GM12873 (cell line): ENCODE results near the gene C15orf39.

Experiments
- CTCF ChIP-seq: IDR thresholded peaks from 2 replicates; pipeline ENCODE4 v1.5.1; 2012; ENCODE audit warnings: low read depth, mild to moderate bottlenecking, moderate library complexity, low read length, control low read depth; ENCODE audit not compliant: insufficient read depth; ENCODE audit errors: missing control alignments

The C15orf39 gene

GRCh38 chr15:75201616-75202250 is at the start of gene C15orf39:
C15orf39 (plus strand) TSS chr15:75201882; CDS start chr15:75206049, 4,167 bp downstream.
- peak; percentile 71 for TF ChIP-seq CTCF

- TF ChIP-seq CTCF = no peak
Observed at GRCh38 chr15:75152382-75153079, 49.2 kb upstream of the C15orf39 start.

GRCh38 chr15:75153087-75153486 is 48.6 kb upstream of the C15orf39 start:
- TF ChIP-seq CTCF = no peak

GRCh38 chr15:75153565-75154276 is 48.0 kb upstream of the C15orf39 start:
- TF ChIP-seq CTCF = no peak

GRCh38 chr15:75154461-75155062 is 47.1 kb upstream of the C15orf39 start:
- TF ChIP-seq CTCF = no peak

GRCh38 chr15:75156326-75157215 is 45.1 kb upstream of the C15orf39 start:
- TF ChIP-seq CTCF = no peak
